Peyer's patch (tissue), 4 donors: ENCODE results near the gene GALE.

Source experiments
- POLR2A ChIP-seq, 2 donors: fragments of 450-650 bp; IDR thresholded peaks; one replicate each; pipeline ENCODE4 v1.5.1; 2017; ENCODE audit warnings: antibody characterized with exemption in 2 of 2, mild to moderate bottlenecking in 2 of 2, moderate library complexity in 2 of 2
- TF ChIP-seq, protein P1 (sequence below), 6 experiments: fragments of 450-650 bp in 4 of 6; fragments of 200-600 bp in 2 of 6; sonication (generic) in 1 of 6; IDR thresholded peaks; one replicate each; pipeline ENCODE4 v1.5.1; 2017 to 2019; ENCODE audit warnings: antibody characterized with exemption in 6 of 6, mild to moderate bottlenecking in 3 of 6, moderate library complexity in 1 of 6

- TF ChIP-seq, protein P1, sequence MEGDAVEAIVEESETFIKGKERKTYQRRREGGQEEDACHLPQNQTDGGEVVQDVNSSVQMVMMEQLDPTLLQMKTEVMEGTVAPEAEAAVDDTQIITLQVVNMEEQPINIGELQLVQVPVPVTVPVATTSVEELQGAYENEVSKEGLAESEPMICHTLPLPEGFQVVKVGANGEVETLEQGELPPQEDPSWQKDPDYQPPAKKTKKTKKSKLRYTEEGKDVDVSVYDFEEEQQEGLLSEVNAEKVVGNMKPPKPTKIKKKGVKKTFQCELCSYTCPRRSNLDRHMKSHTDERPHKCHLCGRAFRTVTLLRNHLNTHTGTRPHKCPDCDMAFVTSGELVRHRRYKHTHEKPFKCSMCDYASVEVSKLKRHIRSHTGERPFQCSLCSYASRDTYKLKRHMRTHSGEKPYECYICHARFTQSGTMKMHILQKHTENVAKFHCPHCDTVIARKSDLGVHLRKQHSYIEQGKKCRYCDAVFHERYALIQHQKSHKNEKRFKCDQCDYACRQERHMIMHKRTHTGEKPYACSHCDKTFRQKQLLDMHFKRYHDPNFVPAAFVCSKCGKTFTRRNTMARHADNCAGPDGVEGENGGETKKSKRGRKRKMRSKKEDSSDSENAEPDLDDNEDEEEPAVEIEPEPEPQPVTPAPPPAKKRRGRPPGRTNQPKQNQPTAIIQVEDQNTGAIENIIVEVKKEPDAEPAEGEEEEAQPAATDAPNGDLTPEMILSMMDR (IDR thresholded peaks at IDR 0.05): no peak
- no peak for TF ChIP-seq POLR2A (IDR thresholded peaks at IDR 0.05)
These were observed 3.1 kb upstream of the GALE start for GRCh38 chr1:23803674-23804073.
